Head of caudate nucleus (tissue), 42 donors: Measurements from ENCODE around the gene NADSYN1.

Experiments used
- DNase-seq, 42 donors: peaks; one replicate each; pipeline versions ENCODE4 v3.0.0 to v3.0.0-alpha.2; 2020 to 2021; ENCODE audit warnings: mixed read lengths in 7 of 42
- intact Hi-C: fragments of 100-400 bp; cut with DNase I; formaldehyde crosslinking; loops from one replicate; pipeline ENCODE4 v1.15.0; 2022

The NADSYN1 gene

DNA sequence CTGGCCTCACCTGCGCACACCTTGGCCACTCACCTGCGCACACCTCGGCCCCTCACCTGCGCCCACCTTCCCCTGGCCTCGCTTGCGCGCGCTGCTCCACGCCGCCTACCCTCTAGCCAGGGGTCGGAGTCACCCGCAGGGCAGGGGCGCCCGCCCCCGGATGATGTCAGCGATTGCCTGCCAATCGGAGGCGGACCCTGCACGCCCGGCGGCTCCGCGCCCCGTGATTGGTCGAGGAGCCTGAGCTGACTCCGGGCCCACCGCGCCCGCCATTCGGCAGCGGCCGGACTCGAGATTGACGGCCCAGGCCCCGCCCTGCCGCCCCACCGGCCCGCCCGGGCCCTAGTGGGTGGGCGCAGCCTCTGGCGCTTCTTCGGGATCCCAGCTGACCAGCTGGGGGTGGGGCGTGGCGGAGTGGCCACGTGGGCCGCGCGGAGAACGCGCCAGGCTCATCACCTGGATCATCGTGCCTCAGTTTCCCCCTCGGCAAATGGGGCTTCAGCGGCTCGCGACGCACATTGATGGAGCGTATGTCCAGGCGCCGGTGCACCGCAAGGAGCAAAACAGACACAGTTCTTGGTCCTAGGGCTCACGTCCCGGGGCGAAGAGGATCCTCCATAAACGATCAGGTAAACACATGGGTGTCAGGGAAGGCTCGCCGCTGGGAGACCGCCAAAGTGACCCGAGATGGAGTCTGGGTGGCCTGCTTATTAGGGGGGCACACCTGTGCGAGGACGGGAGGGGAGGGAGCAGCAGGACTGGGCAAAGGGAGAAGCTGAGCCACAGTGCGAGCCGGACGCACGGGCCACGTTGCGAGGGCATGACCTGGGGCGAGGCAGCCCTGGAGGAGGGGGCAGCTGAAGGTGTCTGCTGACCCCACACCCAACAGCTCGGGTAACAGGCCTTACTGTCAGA lies 4.5 kb upstream of the NADSYN1 start, which contains the start of gene DHCR7:
Gene DHCR7 (minus strand): TSS at position 137 of the 915 bp plus-strand sequence. CDS start 3,441 bp downstream, outside the sequence.
- DNase-seq, result peak; percentile 94 to 98 (median 97)
- intact Hi-C loops, result no loop called here

DNA sequence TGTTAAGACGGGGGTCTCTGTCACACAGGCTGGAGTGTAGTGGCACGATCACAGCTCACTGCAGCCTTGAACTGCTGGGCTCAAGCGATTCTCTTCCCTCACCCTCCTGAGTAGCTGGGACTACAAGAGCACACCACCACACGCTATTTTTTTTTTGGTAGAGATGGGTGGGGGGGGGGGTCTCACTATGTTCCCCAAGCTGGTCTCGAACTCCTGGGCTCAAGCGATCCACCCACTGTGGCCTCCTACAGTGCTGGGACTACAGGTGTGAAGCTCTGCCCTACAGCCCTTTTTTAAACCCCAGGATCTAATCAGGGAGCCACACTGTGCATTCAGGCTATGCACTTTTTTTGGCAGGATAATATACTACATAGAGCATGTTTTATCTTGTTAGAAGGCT lies 3.4 kb upstream of the NADSYN1 start:
- DNase-seq, result peak in 5 of 42 donors; percentile 5 to 29 (median 17)
- intact Hi-C loops, result no loop called here

DNA sequence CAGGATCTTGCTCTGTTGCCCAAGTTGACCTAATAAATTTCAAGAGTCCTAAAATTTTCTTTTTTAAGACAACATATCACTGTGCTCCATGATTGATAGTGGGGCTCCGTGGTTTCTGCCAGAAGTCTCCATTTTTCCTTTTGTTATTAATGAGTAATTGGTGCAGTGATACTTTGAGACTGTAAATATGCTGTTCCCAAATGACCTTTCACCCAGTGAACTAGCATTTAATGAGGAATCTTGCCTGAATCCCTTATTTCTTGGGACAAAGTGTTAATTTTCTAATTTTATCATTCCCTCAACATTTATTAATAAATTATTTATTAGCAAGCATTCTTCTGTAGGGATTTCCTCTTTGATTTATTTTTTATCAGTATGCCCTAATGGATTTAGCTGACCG lies 2.5 kb upstream of the NADSYN1 start:
- intact Hi-C loops, result no loop called here
- DNase-seq, result no peak

GRCh38 chr11:71450939-71451338 lies 2.1 kb upstream of the NADSYN1 start:
- intact Hi-C loops, result no loop called here
- DNase-seq, result peak in 6 of 42 donors; percentile 3 to 36 (median 10)

GRCh38 chr11:71451596-71452198 lies 1.3 kb upstream of the NADSYN1 start:
- intact Hi-C loops, result no loop called here
- DNase-seq, result peak in 7 of 42 donors; percentile 3 to 49 (median 26)

DNA sequence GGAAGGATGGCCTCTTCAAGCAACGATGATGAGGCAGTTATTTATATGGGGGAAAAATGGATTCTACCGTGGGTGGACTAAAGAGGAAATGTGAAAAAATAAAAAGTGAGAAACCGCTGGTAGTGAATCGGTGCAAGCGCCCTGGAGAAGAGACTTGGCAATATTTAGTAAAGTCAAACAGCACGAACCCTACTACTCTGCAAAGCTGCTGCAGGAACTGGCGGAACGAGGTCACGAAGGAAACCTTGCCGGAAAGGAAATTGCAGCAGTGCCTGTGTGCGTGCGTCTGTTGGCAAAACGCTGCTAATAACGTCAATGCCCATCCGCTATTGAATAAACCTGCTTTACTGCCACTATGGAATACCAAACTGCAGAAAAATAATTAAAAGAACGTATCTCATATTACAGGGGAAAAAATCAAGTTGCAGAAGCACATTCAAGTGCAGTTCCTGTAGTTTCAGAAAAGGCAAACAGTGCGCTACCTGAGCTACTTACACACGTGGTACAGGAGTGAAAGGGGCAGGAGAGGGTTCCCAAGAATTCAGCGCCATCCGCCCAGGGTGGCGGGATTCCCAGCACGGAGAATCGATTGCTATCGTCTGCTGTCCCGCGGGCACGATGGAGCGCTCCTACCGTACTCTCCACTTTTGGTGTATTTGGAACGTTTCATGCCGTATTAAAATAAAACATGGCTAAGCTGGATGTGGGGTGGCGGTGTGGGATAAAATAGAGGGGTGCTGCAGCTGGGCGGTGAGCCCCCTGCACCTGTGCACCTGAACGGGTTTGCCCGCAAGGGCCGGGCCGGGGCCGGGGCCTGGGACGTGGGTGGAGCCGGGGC lies 585 bp upstream of the NADSYN1 start:
- intact Hi-C loops, result no loop called here

DNA sequence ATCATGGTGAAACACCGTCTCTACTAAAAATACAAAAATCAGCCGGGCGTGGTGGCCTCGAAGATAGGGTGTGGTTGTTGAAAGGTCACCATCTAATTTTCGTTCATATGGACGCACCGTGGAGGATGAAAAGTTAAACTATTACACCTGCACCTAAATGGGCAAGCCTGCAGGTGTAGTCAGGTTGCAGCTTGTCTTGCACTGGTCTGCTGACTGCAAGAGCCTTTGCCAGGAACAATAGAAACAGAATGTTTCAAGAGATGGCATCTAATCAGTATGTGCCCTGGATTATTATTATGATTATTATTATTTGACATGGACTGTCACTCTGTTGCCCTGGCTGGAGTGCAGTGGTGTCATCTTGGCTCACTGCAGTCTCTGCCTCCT lies 908 bp downstream of the NADSYN1 start:
- no peak for DNase-seq
- intact Hi-C loops, result no loop called here

More for the DNA sequence above, 585 bp upstream of the NADSYN1 start:
- peak in 39 of 42 donors; percentile 36 to 81 (median 62) for DNase-seq

DNA sequence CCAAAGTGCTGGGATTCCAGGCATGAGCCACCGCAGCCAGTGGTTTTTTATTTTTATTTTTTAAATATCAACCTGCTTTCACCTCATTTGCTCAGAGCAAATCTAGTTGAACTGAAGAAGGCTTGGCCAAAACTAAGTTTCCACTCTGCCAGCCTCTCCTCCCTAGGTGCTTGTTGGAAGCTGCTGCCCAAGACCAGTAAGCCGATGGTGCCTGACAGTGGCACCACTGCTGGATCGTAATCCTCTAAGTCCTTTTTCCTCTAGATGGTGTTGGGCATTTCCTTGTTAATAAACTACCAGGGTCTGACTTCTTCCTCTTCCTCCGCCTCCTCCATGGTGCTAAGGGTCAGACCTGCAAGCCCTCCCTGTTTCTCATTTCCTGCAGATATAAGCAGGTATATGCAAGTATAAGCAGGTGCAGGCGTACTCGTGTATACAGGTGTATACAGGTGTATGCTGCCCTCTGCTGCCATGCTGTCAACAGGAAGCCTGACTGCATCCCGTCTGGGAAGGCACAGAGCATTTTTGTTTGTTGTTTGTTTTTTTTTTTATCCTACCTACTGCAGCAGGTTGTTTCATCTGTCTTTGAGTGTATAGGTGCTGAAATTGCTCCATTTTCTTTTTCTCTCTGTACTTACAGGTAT lies 1.6 kb downstream of the NADSYN1 start:
- no peak for DNase-seq
- intact Hi-C loops, result no loop called here

GRCh38 chr11:71456294-71456693 lies 3.3 kb downstream of the NADSYN1 start:
- DNase-seq, result no peak
- intact Hi-C loops, result no loop called here

- intact Hi-C loops, result no loop called here
- DNase-seq, result no peak
These were observed 3.8 kb downstream of the NADSYN1 start for GRCh38 chr11:71456831-71457230.

DNA sequence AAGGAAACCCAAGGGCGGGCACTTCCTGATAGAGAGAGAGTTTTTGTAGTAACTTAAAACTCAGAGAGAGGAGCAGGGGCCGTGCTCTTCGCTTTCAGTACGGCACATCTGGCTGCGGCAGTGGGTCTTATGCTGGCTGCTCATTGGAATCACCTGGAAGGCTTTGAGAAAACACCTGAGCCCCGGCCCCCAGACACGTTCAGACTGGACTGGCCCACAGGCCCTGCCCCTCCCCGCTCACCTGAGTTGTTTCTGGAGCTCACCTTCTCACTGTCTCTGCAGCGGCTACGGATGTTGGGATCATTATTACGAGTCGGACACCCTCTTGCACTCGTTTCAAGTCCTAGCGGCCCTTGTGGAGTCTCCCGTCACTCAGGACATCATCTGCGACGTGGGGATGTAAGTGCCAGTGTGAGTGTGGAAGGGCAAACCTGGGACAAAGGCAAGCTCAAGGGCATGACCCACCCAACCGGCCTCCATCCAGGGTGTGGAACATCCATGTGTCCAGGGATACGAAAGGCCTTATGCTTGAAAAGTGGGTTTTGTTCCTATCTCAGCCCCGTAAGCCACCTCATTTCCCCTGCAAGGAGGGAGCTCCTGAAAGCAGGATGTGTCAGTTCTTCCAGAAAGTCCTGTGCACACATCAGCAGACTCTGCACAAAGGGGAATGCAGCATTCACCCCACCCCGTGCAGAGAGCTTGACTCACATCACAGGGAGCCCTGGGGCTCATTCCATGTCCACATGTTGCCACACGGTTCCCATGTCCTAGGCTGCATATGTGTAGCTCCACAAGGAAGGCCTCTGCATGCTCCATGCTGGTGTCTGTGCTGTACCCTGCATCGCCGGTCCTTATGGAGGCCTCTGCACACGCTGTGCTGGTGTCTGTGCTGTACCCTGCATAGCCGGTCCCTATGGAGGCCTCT lies 5.4 kb downstream of the NADSYN1 start:
- intact Hi-C loops, result no loop called here
- no peak for DNase-seq

DNA sequence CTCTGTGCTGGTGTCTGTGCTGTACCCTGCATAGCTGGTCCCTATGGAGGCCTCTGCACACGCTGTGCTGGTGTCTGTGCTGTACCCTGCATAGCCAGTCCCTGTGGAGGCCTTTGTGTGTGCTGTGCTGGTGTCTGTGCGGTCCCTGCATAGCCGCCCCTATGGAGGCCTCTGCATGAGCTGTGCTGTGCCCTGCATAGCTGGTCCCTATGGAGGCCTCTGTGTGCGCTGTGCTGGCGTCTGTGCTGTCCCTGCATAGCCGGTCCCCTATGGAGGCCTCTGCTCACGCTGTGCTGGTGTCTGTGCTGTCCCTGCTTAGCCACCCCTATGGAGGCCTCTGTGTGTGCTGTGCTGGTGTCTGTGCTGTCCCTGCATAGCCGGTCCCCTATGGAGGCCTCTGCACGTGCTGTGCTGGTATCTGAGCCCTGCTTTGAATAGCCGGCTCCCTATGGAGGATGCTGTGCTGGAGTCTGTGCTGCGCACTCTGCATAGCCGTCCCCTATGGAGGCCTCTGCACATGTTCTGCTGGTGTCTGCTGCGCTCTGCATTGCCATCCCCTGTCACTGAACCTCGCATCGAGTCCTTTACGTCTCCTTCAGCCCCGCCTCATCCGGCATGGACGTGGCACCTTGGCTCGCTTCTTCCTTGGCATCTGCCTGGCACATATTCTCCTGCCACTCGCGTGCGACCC lies 6.2 kb downstream of the NADSYN1 start:
- DNase-seq, result no peak
- intact Hi-C loops, result no loop called here

GRCh38 chr11:71459767-71460320 lies 6.8 kb downstream of the NADSYN1 start:
- intact Hi-C loops, result no loop called here
- DNase-seq, result no peak

GRCh38 chr11:71461696-71462095 lies 8.7 kb downstream of the NADSYN1 start:
- intact Hi-C loops, result no loop called here
- DNase-seq, result no peak

DNA sequence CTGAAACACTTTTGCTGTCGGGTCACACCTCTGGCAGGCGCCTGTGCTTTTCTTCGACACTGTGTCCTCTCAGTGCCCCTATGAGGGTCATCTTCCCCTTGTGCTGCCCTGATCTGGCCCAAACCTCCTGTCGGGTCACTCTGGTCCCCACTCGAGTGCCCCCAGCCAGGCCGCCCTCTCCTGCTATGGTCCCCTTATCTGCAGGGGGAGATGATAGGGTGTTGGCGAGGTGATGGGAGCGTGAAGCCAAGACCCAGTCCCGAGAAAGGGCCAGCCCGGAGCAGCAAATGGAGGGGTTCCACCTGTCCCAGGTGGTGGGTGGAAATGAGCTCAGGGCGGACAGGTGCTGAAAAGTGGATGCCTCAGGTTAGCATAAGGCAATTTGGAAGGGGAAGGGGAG lies 9.7 kb downstream of the NADSYN1 start:
- DNase-seq, result no peak
- intact Hi-C loops, result no loop called here

DNA sequence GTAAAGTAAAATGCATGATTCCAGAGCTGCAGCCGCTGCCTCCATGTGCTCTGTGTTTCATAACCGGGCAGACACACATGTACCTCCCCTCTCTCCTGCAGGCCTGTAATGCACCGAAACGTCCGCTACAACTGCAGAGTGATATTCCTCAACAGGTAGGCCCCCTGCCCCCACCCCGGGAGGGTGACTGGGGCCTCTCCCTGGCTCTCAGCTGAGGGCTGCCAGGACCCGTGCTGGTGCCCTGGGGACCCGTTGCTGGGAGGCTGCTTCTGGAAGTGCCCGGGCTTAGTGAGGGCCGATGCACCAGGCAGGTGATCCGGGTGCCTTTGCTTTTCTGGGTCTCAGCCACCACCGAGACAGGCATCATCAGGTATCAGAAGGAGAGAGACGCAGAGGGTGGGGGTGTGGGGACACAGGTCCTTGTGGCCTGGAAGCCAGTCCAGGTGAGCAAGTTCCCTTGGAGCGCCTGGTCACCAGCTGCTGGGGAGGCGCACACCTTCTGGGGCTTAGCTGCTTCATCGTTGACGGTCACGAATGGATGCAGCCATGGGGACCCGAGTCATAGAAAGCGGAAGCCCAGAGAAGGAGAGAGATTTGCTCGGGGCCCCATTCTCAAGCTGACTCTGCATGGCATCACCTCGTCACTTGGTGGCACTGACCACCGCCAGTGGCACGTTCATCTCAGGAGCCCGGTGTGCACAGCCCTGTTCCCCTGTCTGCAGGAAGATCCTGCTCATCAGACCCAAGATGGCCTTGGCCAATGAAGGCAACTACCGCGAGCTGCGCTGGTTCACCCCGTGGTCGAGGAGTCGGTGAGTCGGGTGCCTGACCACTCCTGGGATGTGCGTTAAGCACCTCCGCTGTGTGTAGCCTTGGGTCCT lies 10.6 kb downstream of the NADSYN1 start:
- no peak for DNase-seq
- intact Hi-C loops, result no loop called here
